Measurements from ENCODE around the gene TIMM23. TPM values are rescaled to one million over a fixed set of nuclear protein-coding genes. Genes with fewer than 3 reads are reported as not detected.
A peak's percentile ranks its signal among the peaks of the same experiment; 100 is the strongest.

Gene TIMM23
- polyA plus RNA-seq, 10 donors: 48.5 to 60.7 (median 56.8) TPM

GRCh38 chr10:46050941-46051623 is 78.8 kb downstream of the TIMM23 start:
- peak in 2 of 3 donors; percentile 2 to 36 for DNase-seq

- DNase-seq: no peak
Observed at GRCh38 chr10:46052057-46052790, 79.9 kb downstream of the TIMM23 start.

DNA sequence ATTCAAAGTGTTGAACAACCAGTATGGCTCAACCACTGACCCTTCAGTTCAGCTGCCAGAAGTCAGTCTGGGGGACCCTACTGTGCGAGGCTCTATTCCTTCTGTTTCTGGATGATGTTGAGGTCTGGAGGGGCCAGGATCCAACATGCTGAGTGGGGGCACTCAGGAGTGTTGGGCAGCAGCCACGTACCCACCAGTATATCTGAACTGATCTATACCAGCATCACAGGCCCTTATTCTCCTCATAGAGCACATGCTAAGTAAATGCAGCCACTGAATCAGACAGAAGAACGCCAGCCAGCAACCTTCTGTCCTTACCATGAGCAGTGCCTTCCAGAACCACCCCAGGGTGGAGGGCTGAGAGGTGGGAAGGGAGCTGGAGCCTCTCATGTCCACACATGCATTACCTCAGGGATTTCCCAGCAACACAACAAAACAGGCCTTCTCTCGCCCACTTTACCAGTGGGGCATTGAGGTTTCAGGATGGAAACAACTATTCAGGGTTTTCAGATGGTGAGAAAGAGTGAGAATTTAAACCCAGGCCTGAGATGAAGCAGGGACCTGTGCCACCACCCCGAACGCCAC is 80.6 kb downstream of the TIMM23 start:
- DNase-seq: no peak

Other genes starting within 250 kb of the TIMM23 start
- gene WASHC2C, start 245.2 kb upstream of the TIMM23 start, polyA plus RNA-seq (ENCODE audit: insufficient read length in 10 of 10): 10 to 100 TPM; 18.5 to 44.0 (median 24.7) TPM
- gene AGAP4, start 125.0 kb upstream of the TIMM23 start, polyA plus RNA-seq (ENCODE audit: insufficient read length in 10 of 10): 10 to 100 TPM in 8 of 10 donors, 1 to 10 TPM in 2; 7.8 to 38.0 (median 15.9) TPM
- gene NCOA4, start 58.1 kb downstream of the TIMM23 start, polyA plus RNA-seq (ENCODE audit: insufficient read length in 10 of 10): 100 to 1,000 TPM; 108 to 185 (median 132) TPM
- gene MSMB, start 73.8 kb downstream of the TIMM23 start, polyA plus RNA-seq (ENCODE audit: insufficient read length in 10 of 10): not detected